ENCODE measurements around the gene HSPG2. TPM values are rescaled to one million over a fixed set of nuclear protein-coding genes. Genes with fewer than 3 reads are reported as not detected.

HSPG2 gene
- total and polyA plus RNA-seq, 2 of the 13 experiments (the other 11 are each of a cell fraction or from before 2014, with no cell fraction given), result 9.1 to 13.1 TPM

- TF ChIP-seq, protein P1, sequence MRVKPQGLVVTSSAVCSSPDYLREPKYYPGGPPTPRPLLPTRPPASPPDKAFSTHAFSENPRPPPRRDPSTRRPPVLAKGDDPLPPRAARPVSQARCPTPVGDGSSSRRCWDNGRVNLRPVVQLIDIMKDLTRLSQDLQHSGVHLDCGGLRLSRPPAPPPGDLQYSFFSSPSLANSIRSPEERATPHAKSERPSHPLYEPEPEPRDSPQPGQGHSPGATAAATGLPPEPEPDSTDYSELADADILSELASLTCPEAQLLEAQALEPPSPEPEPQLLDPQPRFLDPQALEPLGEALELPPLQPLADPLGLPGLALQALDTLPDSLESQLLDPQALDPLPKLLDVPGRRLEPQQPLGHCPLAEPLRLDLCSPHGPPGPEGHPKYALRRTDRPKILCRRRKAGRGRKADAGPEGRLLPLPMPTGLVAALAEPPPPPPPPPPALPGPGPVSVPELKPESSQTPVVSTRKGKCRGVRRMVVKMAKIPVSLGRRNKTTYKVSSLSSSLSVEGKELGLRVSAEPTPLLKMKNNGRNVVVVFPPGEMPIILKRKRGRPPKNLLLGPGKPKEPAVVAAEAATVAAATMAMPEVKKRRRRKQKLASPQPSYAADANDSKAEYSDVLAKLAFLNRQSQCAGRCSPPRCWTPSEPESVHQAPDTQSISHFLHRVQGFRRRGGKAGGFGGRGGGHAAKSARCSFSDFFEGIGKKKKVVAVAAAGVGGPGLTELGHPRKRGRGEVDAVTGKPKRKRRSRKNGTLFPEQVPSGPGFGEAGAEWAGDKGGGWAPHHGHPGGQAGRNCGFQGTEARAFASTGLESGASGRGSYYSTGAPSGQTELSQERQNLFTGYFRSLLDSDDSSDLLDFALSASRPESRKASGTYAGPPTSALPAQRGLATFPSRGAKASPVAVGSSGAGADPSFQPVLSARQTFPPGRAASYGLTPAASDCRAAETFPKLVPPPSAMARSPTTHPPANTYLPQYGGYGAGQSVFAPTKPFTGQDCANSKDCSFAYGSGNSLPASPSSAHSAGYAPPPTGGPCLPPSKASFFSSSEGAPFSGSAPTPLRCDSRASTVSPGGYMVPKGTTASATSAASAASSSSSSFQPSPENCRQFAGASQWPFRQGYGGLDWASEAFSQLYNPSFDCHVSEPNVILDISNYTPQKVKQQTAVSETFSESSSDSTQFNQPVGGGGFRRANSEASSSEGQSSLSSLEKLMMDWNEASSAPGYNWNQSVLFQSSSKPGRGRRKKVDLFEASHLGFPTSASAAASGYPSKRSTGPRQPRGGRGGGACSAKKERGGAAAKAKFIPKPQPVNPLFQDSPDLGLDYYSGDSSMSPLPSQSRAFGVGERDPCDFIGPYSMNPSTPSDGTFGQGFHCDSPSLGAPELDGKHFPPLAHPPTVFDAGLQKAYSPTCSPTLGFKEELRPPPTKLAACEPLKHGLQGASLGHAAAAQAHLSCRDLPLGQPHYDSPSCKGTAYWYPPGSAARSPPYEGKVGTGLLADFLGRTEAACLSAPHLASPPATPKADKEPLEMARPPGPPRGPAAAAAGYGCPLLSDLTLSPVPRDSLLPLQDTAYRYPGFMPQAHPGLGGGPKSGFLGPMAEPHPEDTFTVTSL (CRISPR knock-in tag; IDR thresholded peaks at IDR 0.05; ENCODE audit: borderline replicate concordance), result no peak
- TF ChIP-seq BCL6 (CRISPR knock-in tag; IDR thresholded peaks at IDR 0.05), result peak; percentile 54; the same call in 1 of the 2 replicates
- TF ChIP-seq MZF1 (CRISPR knock-in tag; IDR thresholded peaks at IDR 0.05; ENCODE audit: borderline replicate concordance), result no peak
- TF ChIP-seq KDM6A (CRISPR knock-in tag; IDR thresholded peaks at IDR 0.05; ENCODE audit: low read depth), result no peak
- 0 out of 2 replicates have a peak, but pooled peaks have one; percentile 19 for TF ChIP-seq HNF4G (IDR thresholded peaks at IDR 0.05; ENCODE audit: borderline replicate concordance, low read depth, low read length)
- no peak for TF ChIP-seq HNF4G (CRISPR knock-in tag; IDR thresholded peaks at IDR 0.05; ENCODE audit: borderline replicate concordance, low read depth)
- no peak for TF ChIP-seq ZNF563 (CRISPR knock-in tag; IDR thresholded peaks at IDR 0.05)
- TF ChIP-seq, protein P2, sequence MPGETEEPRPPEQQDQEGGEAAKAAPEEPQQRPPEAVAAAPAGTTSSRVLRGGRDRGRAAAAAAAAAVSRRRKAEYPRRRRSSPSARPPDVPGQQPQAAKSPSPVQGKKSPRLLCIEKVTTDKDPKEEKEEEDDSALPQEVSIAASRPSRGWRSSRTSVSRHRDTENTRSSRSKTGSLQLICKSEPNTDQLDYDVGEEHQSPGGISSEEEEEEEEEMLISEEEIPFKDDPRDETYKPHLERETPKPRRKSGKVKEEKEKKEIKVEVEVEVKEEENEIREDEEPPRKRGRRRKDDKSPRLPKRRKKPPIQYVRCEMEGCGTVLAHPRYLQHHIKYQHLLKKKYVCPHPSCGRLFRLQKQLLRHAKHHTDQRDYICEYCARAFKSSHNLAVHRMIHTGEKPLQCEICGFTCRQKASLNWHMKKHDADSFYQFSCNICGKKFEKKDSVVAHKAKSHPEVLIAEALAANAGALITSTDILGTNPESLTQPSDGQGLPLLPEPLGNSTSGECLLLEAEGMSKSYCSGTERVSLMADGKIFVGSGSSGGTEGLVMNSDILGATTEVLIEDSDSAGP (CRISPR knock-in tag; IDR thresholded peaks at IDR 0.05; ENCODE audit: borderline replicate concordance), result peak; percentile 69; the same call in 1 of the 2 replicates
- TF ChIP-seq EHMT2 (IDR thresholded peaks at IDR 0.05; ENCODE audit: borderline replicate concordance, low read depth, low read length), result no peak
- peak; percentile 68; the same call in 1 of the 2 replicates for TF ChIP-seq ARID4A (CRISPR knock-in tag; IDR thresholded peaks at IDR 0.05; ENCODE audit: borderline replicate concordance)
- peak; percentile 54; the same call in 1 of the 2 replicates for TF ChIP-seq CREM (IDR thresholded peaks at IDR 0.05)
- no peak for TF ChIP-seq CREM (CRISPR knock-in tag; IDR thresholded peaks at IDR 0.05)
- TF ChIP-seq SNAI1 (CRISPR knock-in tag; IDR thresholded peaks at IDR 0.05; ENCODE audit: borderline replicate concordance), result no peak
- TF ChIP-seq ZNF777 (CRISPR knock-in tag; IDR thresholded peaks at IDR 0.05), result peak; percentile 19; the same call in 1 of the 2 replicates
- TF ChIP-seq, protein P3, sequence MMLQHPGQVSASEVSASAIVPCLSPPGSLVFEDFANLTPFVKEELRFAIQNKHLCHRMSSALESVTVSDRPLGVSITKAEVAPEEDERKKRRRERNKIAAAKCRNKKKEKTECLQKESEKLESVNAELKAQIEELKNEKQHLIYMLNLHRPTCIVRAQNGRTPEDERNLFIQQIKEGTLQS (CRISPR knock-in tag; IDR thresholded peaks at IDR 0.05), result peak; percentile 95
- TF ChIP-seq YY1 (IDR thresholded peaks at IDR 0.05; ENCODE audit: insufficient read depth, insufficient replicate concordance, low read depth, low read length), result peak; percentile 49
Measured at GRCh38 chr1:21931171-21932093, 5.7 kb downstream of the HSPG2 start (continued).
